GM15510 (cell line): ENCODE results near the gene PCSK5.

Experiments used
- POLR2A ChIP-seq: IDR thresholded peaks from 3 replicates; pipeline ENCODE4 v1.6.1; 2011; ENCODE audit warnings: borderline replicate concordance; ENCODE audit not compliant: insufficient read length; ENCODE audit errors: extremely low read depth

Gene PCSK5

DNA sequence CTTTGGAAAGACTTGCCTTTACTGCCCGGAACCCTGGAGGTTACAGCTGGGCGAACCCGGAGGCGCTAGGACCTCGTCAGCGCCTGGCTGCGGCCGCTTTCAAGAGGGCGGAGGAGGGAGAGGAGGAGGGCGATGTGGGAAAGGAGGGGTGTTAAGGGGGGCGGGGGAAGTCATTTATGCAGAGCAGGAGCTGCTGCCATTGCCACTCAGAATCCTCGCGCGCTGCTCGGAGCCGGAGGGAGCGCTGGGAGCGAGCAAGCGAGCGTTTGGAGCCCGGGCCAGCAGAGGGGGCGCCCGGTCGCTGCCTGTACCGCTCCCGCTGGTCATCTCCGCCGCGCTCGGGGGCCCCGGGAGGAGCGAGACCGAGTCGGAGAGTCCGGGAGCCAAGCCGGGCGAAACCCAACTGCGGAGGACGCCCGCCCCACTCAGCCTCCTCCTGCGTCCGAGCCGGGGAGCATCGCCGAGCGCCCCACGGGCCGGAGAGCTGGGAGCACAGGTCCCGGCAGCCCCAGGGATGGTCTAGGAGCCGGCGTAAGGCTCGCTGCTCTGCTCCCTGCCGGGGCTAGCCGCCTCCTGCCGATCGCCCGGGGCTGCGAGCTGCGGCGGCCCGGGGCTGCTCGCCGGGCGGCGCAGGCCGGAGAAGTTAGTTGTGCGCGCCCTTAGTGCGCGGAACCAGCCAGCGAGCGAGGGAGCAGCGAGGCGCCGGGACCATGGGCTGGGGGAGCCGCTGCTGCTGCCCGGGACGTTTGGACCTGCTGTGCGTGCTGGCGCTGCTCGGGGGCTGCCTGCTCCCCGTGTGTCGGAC, at the start of gene PCSK5:
PCSK5 (plus strand) TSS at position 202 of the 805 bp plus-strand sequence; CDS start at position 711, 509 bp downstream.
- no peak for TF ChIP-seq POLR2A

DNA sequence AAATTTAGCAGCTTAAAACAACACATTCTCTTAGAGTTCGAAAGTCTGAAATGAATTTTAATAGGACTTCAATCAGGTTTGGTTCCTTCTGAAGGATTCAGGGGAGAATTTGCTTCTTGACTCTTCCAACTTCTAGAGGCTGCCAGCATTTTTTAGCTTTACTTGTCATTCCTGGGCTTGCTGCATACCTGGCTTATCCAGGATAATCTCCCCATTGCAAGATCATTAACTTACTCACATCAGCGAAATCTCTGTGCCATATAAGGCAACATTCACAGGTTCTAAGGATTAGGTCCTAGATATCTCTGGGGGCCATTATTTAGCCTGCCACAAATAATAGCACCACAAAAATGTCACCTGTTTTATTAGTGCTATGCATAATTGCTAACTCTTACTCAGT, 46.2 kb upstream of the PCSK5 start:
- TF ChIP-seq POLR2A: no peak

- TF ChIP-seq POLR2A: no peak
Observed at GRCh38 chr9:75845806-75846205, 44.7 kb upstream of the PCSK5 start.

GRCh38 chr9:75847085-75847484, 43.4 kb upstream of the PCSK5 start:
- no peak for TF ChIP-seq POLR2A

GRCh38 chr9:75850459-75851200, 39.8 kb upstream of the PCSK5 start:
- TF ChIP-seq POLR2A: no peak

GRCh38 chr9:75851917-75852316, 38.6 kb upstream of the PCSK5 start:
- TF ChIP-seq POLR2A: no peak

DNA sequence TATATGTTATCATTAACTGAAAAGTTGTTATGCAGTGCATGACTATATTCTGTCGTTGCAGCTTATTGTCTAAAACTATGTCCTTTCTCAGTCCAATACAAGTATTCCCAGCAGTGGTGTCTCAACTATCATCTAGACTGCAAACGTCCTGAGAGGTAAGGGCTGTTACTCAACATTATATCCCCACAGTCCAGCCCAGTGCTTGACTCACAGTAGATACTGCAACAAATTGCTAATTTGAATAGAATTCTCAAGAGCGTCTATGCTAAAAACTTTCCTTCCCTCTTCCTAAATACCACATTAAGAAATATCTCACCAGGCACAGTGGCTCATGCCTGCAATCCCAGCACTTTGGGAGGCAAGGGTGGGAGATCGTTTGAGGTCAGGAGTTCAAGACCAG, 37.7 kb upstream of the PCSK5 start:
- TF ChIP-seq POLR2A: no peak

DNA sequence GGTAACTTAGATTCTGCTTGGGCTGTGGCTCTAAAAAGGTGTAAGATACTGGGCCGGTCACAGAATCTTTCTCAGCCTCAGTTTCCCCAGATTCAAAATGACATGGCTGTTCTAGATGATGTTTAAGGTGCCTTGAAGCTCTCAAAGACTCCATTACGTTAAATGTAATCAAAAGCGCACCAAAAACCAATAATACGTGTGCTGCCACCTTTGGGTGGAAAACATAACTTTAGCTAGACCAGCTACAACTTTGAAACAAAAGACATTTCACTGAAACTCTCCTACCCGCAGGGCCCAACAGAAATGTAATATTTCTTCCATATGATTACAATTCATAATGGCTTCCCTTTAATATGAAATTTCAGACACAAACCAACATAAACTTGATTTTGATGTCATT, 35.0 kb upstream of the PCSK5 start:
- no peak for TF ChIP-seq POLR2A

GRCh38 chr9:75858497-75859092, 31.9 kb upstream of the PCSK5 start:
- TF ChIP-seq POLR2A: no peak

GRCh38 chr9:75864266-75864665, 26.2 kb upstream of the PCSK5 start:
- TF ChIP-seq POLR2A: no peak

DNA sequence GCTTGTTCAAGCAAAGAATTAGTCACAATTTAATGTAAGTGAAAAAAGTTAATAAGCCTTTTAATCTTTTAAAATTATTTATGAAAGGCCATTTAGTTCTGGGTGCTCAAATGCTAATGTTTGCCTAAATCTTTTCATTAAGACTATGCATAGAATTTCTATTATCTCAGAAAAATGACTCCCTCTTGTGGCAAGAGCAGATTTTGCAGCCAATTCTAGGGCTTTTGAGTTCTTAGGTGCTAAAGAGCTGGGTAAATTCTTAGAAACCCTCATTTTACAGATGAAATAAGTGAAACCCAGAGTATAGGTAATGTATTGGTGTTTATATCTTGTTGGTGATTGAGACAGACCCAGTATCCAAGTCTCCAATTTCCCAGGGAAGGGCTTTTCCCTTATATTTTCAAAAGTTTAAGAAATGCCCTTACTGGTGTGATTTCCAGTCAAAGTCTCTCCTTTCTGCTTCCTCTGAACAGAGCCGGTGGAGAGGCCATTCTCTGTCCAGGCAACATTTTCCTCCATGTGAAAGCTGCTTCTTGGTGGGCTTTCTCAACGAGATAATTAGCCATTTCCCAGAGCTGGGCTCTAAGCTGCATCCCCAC, 24.1 kb upstream of the PCSK5 start:
- TF ChIP-seq POLR2A: no peak

GRCh38 chr9:75869236-75869635, 21.2 kb upstream of the PCSK5 start:
- no peak for TF ChIP-seq POLR2A

DNA sequence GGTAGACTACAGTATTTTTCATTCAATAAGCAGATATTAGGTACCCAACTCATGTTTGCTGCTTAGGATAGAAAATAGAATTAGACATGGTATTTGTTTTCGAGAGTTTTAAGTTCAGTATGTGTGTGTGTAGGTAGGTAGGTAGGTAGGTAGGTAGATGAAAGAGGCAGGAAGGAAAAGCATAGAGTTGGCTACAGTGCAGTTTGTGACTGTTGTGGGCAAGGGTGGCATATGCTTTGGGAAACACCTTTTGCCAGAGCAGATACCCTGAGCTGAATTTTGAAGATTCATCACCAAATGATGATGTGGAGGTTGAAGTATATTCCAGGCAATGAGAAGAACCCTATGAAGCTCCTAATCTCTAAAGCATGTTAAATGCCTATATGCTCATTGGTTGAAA, 20.0 kb upstream of the PCSK5 start:
- no peak for TF ChIP-seq POLR2A

DNA sequence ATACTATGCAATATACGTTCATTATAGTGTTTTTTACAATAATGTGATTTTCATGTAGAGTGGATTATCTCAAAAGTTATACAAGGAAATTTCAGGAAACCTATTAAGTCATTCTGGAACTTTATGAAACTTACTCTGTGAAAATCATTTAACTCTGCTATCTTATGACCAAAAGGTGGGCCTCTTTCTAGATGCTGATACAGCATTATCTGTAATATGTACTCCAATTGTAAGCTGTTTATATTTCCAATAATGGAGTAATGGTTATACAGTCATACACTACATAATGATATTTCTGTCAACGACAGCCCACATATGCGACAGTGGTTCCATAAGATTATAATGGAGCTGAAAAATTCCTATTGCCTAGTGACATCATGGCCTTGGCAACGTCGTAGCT, 18.8 kb upstream of the PCSK5 start:
- TF ChIP-seq POLR2A: no peak

GRCh38 chr9:75873712-75874111, 16.8 kb upstream of the PCSK5 start:
- no peak for TF ChIP-seq POLR2A
